Measurements from ENCODE around the gene EBLN1. TPM values are rescaled to one million over a fixed set of nuclear protein-coding genes. Genes with fewer than 3 reads are reported as not detected.

Gene EBLN1
- total and polyA plus RNA-seq, 9 of the 15 experiments (the other 6 are each of a cell fraction or from before 2014, with no cell fraction given) = 0.06 to 3.1 (median 0.80) TPM

DNA sequence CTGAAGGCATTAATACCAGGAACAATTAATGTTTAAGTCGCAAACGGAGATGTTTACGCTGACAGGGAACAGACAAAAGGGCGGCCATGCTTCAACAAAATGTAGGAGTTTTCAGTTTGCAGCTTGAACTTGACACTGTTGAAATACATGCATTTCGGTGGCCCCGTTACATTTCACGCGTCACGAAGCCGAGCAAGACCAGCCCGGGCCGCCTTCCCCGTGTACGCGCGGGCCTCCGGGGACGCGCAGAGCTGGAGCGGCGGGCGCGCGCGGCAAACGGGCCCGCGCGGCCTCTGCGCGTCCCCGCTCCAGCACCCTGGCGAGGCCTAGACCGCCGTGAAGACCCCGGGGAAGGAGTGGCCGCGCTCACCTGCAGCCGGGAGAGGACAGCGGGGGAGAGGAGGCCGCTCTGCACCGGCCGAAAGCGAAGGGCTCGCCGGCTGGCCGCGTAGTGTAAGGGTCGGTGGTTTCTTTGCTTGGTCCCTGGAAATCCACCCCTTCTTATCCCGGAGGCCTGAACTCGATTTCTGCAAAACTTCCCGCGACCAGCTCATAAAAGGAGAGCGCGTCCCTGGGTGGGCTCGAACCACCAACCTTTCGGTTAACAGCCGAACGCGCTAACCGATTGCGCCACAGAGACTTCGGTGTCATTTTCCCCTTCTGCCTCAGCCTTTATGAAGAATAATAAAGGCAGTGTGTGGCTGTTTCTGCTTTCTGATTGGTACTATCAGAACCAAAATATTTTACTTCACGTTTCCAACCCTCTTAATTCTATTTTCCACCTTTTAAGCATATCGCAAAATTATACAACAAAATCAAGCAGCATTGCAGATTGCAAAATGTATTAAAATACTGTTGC, 11.4 kb upstream of the EBLN1 start (continued):
- TF ChIP-seq, protein P1, sequence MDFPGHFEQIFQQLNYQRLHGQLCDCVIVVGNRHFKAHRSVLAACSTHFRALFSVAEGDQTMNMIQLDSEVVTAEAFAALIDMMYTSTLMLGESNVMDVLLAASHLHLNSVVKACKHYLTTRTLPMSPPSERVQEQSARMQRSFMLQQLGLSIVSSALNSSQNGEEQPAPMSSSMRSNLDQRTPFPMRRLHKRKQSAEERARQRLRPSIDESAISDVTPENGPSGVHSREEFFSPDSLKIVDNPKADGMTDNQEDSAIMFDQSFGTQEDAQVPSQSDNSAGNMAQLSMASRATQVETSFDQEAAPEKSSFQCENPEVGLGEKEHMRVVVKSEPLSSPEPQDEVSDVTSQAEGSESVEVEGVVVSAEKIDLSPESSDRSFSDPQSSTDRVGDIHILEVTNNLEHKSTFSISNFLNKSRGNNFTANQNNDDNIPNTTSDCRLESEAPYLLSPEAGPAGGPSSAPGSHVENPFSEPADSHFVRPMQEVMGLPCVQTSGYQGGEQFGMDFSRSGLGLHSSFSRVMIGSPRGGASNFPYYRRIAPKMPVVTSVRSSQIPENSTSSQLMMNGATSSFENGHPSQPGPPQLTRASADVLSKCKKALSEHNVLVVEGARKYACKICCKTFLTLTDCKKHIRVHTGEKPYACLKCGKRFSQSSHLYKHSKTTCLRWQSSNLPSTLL (IDR thresholded peaks at IDR 0.05) = peak; percentile 81
- TF ChIP-seq, protein P2, sequence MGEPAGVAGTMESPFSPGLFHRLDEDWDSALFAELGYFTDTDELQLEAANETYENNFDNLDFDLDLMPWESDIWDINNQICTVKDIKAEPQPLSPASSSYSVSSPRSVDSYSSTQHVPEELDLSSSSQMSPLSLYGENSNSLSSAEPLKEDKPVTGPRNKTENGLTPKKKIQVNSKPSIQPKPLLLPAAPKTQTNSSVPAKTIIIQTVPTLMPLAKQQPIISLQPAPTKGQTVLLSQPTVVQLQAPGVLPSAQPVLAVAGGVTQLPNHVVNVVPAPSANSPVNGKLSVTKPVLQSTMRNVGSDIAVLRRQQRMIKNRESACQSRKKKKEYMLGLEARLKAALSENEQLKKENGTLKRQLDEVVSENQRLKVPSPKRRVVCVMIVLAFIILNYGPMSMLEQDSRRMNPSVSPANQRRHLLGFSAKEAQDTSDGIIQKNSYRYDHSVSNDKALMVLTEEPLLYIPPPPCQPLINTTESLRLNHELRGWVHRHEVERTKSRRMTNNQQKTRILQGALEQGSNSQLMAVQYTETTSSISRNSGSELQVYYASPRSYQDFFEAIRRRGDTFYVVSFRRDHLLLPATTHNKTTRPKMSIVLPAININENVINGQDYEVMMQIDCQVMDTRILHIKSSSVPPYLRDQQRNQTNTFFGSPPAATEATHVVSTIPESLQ (CRISPR knock-in tag; IDR thresholded peaks at IDR 0.05) = peak; percentile 51; the same call in 1 of the 2 replicates
- TF ChIP-seq, protein P3, sequence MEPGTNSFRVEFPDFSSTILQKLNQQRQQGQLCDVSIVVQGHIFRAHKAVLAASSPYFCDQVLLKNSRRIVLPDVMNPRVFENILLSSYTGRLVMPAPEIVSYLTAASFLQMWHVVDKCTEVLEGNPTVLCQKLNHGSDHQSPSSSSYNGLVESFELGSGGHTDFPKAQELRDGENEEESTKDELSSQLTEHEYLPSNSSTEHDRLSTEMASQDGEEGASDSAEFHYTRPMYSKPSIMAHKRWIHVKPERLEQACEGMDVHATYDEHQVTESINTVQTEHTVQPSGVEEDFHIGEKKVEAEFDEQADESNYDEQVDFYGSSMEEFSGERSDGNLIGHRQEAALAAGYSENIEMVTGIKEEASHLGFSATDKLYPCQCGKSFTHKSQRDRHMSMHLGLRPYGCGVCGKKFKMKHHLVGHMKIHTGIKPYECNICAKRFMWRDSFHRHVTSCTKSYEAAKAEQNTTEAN (CRISPR knock-in tag; IDR thresholded peaks at IDR 0.05) = no peak
- TF ChIP-seq NCOA6 (IDR thresholded peaks at IDR 0.05) (no peak), LARP7 (IDR thresholded peaks at IDR 0.05) (no peak), FOXK2 (conservative IDR thresholded peaks at IDR 0.05 in 1 of 2, IDR thresholded peaks at IDR 0.05 in 1 of 2; ENCODE audit: low read depth in 2 of 2) (peak in 1 of 2 experiments; percentile 72; a peak in 2 of 4 replicates), CBX8 (IDR thresholded peaks at IDR 0.05; ENCODE audit: borderline replicate concordance, extremely low read depth, low read depth, low read length, poor library complexity, severe bottlenecking) (no peak), ETS2 (tag; IDR thresholded peaks at IDR 0.05; ENCODE audit: borderline replicate concordance, poor library complexity, severe bottlenecking) (no peak), ZNF316 (IDR thresholded peaks at IDR 0.05) (no peak), ZNF12 (CRISPR knock-in tag; IDR thresholded peaks at IDR 0.05) (no peak), ARNT (IDR thresholded peaks at IDR 0.05) (peak; percentile 59 to 77; a peak in 2 of 4 replicates)
- TF ChIP-seq, protein P4, sequence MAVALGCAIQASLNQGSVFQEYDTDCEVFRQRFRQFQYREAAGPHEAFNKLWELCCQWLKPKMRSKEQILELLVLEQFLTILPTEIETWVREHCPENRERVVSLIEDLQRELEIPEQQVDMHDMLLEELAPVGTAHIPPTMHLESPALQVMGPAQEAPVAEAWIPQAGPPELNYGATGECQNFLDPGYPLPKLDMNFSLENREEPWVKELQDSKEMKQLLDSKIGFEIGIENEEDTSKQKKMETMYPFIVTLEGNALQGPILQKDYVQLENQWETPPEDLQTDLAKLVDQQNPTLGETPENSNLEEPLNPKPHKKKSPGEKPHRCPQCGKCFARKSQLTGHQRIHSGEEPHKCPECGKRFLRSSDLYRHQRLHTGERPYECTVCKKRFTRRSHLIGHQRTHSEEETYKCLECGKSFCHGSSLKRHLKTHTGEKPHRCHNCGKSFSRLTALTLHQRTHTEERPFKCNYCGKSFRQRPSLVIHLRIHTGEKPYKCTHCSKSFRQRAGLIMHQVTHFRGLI (CRISPR knock-in tag; IDR thresholded peaks at IDR 0.05) = 0 out of 2 replicates have a peak, but pooled peaks have one; percentile 51
- TF ChIP-seq, protein P5, sequence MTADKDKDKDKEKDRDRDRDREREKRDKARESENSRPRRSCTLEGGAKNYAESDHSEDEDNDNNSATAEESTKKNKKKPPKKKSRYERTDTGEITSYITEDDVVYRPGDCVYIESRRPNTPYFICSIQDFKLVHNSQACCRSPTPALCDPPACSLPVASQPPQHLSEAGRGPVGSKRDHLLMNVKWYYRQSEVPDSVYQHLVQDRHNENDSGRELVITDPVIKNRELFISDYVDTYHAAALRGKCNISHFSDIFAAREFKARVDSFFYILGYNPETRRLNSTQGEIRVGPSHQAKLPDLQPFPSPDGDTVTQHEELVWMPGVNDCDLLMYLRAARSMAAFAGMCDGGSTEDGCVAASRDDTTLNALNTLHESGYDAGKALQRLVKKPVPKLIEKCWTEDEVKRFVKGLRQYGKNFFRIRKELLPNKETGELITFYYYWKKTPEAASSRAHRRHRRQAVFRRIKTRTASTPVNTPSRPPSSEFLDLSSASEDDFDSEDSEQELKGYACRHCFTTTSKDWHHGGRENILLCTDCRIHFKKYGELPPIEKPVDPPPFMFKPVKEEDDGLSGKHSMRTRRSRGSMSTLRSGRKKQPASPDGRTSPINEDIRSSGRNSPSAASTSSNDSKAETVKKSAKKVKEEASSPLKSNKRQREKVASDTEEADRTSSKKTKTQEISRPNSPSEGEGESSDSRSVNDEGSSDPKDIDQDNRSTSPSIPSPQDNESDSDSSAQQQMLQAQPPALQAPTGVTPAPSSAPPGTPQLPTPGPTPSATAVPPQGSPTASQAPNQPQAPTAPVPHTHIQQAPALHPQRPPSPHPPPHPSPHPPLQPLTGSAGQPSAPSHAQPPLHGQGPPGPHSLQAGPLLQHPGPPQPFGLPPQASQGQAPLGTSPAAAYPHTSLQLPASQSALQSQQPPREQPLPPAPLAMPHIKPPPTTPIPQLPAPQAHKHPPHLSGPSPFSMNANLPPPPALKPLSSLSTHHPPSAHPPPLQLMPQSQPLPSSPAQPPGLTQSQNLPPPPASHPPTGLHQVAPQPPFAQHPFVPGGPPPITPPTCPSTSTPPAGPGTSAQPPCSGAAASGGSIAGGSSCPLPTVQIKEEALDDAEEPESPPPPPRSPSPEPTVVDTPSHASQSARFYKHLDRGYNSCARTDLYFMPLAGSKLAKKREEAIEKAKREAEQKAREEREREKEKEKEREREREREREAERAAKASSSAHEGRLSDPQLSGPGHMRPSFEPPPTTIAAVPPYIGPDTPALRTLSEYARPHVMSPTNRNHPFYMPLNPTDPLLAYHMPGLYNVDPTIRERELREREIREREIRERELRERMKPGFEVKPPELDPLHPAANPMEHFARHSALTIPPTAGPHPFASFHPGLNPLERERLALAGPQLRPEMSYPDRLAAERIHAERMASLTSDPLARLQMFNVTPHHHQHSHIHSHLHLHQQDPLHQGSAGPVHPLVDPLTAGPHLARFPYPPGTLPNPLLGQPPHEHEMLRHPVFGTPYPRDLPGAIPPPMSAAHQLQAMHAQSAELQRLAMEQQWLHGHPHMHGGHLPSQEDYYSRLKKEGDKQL (CRISPR knock-in tag; IDR thresholded peaks at IDR 0.05; ENCODE audit: borderline replicate concordance) = no peak

Measured in K562 (cell line).